Thoracic aorta (tissue), 2 donors: ENCODE data around the gene HSD17B8. TPM values are rescaled to one million over a fixed set of nuclear protein-coding genes. Genes with fewer than 3 reads are reported as not detected.

ENCODE experiments used
- ATAC-seq: fragments of 150-250 bp; one replicate; pipeline ENCODE4 v1.8.0; 2017; ENCODE audit warnings: low read depth; ENCODE audit not compliant: insufficient number of reproducible peaks, low FRiP score
- DNase-seq: peaks from one replicate; pipeline ENCODE4 v3.0.0-alpha.2; 2020; ENCODE audit warnings: low spot score
- H3K27ac ChIP-seq, 2 donors: fragments of 200-600 bp; sonication (generic); 1 replicate in 1 of 2; 2 replicates in 1 of 2; pipeline ENCODE4 v1.5.1; 2016; ENCODE audit warnings: mild to moderate bottlenecking in 2 of 2, moderate library complexity in 2 of 2
- H3K27me3 ChIP-seq: fragments of 200-600 bp; sonication (generic); replicated peaks from 2 replicates; pipeline ENCODE4 v1.6.0; 2016; ENCODE audit warnings: mild to moderate bottlenecking; ENCODE audit not compliant: insufficient read depth
- H3K36me3 ChIP-seq: fragments of 200-600 bp; sonication (generic); one replicate; pipeline ENCODE4 v1.5.1; 2016
- H3K4me1 ChIP-seq, 2 donors: fragments of 200-600 bp; sonication (generic); 1 replicate in 1 of 2; 2 replicates in 1 of 2; pipeline versions ENCODE4 v1.5.1 to v1.6.0; 2016; ENCODE audit warnings: low read depth in 2 of 2, mild to moderate bottlenecking in 1 of 2; ENCODE audit not compliant: control insufficient read depth in 1 of 2
- H3K4me3 ChIP-seq: fragments of 200-600 bp; sonication (generic); 2 replicates; pipeline ENCODE4 v1.5.1; 2016; ENCODE audit warnings: mild to moderate bottlenecking
- H3K9me3 ChIP-seq: fragments of 200-600 bp; sonication (generic); 2 replicates; pipeline ENCODE4 v1.5.1; 2016
- total RNA-seq, 2 donors: library from RNA; depleted of rRNA; stranded (reverse); fragments of >200 nt; gene quantifications; one replicate each; pipeline versions ENCODE4 v1.1.0 to v1.2.3, GENCODE V29; 2016
- TF ChIP-seq, protein P1 (sequence below): fragments of 200-600 bp; sonication (generic); IDR thresholded peaks from one replicate; pipeline ENCODE4 v1.5.1; 2019; ENCODE audit warnings: antibody characterized with exemption

HSD17B8 gene
- total RNA-seq, 2 donors from 2014 or later = 4.0 to 15.0 TPM

DNA sequence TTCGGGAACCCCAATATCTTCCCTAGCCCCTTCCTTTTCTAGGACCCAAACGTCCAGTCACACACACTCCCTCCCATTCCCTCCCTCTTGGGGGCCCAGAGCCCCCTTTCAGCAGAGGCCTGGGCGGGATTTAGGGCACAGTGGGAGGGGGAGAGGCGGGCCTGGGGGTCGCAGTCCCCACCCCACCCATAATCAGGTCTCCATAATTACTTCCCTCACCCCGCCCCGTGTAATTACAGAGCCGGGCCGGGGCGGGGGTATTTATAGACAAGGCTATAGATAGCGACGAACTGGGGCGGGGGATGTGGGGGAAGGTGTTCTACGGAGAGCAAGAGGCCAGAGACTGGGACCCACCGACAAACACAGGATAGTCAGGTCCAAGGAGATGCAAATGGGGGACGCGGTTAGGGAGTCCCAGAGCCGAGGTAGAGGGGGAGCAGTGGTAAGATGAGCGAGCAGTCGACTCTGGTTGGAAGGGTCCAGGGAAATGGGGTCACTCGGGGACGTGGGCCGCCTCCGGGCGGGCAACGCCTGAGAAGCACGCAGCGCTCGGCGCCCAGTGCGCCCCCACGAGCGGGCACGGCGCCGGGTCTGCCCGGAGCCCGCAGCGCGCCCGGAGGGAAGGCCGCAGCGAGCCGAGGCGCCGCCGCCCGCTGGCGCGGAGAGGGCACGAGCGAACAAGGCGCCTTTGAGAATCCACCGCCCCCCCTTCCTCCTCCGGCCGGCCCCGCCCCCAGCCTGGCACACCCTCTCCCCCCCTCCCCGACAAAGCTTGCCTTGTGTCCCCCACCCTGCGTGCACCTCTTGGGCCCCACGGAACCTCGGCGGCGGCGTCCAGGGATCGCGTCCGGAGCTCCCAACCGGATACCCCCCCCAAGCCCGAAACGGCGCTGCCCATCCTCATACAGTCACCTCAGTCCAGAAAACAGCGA, 11.5 kb upstream of the HSD17B8 start:
- Histone ChIP-seq H3K27ac (peak overlapping the region in 1 of 2 donors; percentile 43), H3K9me3 (no peaks in the 10 kb centered on the region), H3K4me3 (peak overlapping the region; percentile 64)

GRCh38 chr6:33193619-33194018, 10.8 kb upstream of the HSD17B8 start:
- DNase-seq (no peak), ATAC-seq (no peak)
- TF ChIP-seq, protein P1, sequence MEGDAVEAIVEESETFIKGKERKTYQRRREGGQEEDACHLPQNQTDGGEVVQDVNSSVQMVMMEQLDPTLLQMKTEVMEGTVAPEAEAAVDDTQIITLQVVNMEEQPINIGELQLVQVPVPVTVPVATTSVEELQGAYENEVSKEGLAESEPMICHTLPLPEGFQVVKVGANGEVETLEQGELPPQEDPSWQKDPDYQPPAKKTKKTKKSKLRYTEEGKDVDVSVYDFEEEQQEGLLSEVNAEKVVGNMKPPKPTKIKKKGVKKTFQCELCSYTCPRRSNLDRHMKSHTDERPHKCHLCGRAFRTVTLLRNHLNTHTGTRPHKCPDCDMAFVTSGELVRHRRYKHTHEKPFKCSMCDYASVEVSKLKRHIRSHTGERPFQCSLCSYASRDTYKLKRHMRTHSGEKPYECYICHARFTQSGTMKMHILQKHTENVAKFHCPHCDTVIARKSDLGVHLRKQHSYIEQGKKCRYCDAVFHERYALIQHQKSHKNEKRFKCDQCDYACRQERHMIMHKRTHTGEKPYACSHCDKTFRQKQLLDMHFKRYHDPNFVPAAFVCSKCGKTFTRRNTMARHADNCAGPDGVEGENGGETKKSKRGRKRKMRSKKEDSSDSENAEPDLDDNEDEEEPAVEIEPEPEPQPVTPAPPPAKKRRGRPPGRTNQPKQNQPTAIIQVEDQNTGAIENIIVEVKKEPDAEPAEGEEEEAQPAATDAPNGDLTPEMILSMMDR = no peak
- H3K4me3 ChIP-seq = peak overlapping the region; percentile 64
- H3K36me3 ChIP-seq = peaks cover 27% of the 10 kb centered on the region
- H3K27me3 ChIP-seq = peaks cover 14% of the 10 kb centered on the region
- peaks cover 6 to 25% of the 10 kb centered on the region in 2 donors for H3K4me1 ChIP-seq
- no peaks in the 10 kb centered on the region for H3K9me3 ChIP-seq
- peak overlapping the region in 1 of 2 donors; percentile 43 for H3K27ac ChIP-seq

More for the DNA sequence above, 11.5 kb upstream of the HSD17B8 start:
- no peak for ATAC-seq
- DNase-seq = no peak
- peaks cover 6 to 18% of the 10 kb centered on the region in 2 donors for H3K4me1 ChIP-seq
- H3K27me3 ChIP-seq = peaks cover 14% of the 10 kb centered on the region
- TF ChIP-seq, protein P1 = no peak
- H3K36me3 ChIP-seq = peaks cover 27% of the 10 kb centered on the region

DNA sequence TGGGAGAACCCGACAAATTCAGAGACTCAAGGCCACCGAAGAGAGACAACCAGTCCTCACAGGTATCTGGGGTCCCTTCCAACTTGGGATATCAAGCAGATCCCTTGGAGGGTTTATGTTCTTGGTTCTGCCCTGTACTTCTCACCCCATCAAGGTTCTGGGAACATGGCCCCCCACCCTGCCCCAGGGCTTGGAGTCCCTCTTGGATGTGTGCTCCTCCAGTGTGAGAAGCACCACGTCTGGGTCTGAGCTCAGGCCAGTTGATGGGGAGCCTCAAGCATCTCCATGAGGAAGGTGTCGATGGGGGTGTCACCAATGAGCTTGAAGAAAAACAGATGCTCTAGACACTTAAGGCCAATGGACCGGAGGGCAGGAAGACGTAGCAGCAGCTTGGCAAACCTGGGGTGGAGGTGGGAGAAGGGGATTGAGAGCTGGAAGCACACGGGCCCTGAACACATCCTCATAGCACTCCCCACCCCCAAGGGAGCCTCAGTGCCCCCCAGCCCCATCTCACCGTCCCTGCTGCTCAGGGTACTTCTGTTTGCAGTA, 9.9 kb upstream of the HSD17B8 start:
- Histone ChIP-seq H3K9me3 (no peaks in the 10 kb centered on the region), H3K27ac (no peak overlapping the region), H3K36me3 (peaks cover 27% of the 10 kb centered on the region), H3K27me3 (peaks cover 14% of the 10 kb centered on the region), H3K4me3 (no peak overlapping the region), H3K4me1 (peaks cover 14 to 34% of the 10 kb centered on the region in 2 donors)
- DNase-seq (no peak), ATAC-seq (no peak)
- TF ChIP-seq, protein P1 = no peak

DNA sequence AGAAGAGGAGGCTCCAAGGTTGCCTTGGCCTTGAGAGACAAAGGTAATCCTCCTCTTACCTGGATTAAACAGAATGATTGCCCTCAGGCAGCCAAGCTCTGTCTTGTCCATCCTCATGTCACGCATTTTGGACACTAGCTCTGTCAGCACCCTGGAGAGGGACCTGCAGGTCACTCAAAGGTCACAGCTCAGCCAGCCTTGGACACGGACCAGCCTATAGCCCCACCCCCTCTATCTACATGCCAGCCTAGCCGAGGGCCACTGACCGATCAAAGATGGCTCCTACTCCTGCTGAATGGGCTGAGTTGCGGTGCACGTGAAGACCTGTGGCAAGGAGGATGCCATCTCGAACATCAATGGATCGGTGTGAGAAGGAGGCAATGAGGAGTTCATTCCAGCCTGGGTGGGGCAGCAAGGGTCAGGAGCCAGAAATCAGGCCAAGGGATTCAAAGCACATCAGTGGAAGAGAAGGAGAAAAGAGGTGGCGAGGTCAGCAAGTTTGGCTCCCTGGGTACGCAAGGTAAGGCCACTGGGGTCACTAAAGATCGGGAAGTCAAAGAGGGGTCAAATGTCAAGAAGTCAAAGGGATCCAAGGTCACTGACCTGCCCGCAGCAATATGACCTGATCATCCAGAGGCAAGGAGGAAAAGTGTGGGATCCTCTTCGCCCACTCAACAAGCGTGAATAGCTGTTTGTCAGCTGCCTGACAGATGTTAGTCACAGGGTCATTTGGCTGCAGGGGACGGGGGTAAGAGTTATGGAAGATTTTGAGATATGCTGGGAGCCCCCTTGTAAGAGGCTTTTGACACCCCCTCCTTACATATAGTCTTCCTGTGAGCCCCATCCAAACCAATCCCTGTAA, 8.9 kb upstream of the HSD17B8 start:
- Histone ChIP-seq H3K9me3 (no peaks in the 10 kb centered on the region), H3K27ac (no peak overlapping the region), H3K4me1 (peaks cover 14 to 36% of the 10 kb centered on the region in 2 donors), H3K27me3 (peaks cover 14% of the 10 kb centered on the region), H3K36me3 (peaks cover 27% of the 10 kb centered on the region), H3K4me3 (no peak overlapping the region)
- DNase-seq (no peak), ATAC-seq (no peak)
- TF ChIP-seq, protein P1 = no peak
